ENCODE results near the gene CD99L2.

CD99L2 gene

GRCh38 chrX:150765237-150765636 lies 133.2 kb downstream of the CD99L2 start:
- H3K36me3 ChIP-seq (ENCODE audit: insufficient read depth, low read length) = no peaks in the 10 kb centered on the region
- peaks cover 31% of the 10 kb centered on the region; the same call in 1 of the 2 replicates for H3K4me1 ChIP-seq (ENCODE audit: insufficient read depth, low read length)
- H3K9me3 ChIP-seq (ENCODE audit: control insufficient read depth, insufficient read depth, low read length) = no peaks in the 10 kb centered on the region
- no peak overlapping the region for H3K9ac ChIP-seq (ENCODE audit: low read depth, low read length)

DNA sequence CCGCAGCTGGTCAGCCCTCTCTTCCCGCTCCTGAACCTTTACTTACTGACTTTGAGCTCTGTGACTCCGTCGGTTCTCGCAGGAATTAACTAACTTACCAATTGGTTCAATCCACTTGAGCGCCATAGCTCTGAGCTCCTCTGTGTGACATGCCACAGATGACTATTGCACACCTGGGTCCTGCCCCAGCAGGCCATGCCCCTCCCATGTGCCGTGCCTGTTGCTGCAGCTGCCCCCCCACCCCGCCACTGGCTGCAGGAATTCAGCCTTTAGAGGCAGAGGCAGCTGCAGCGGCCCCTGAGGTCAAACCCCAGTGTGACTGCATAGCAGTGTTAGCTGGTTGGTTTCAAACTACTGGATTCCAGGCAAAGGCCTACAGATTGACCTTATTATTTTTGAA lies 134.7 kb downstream of the CD99L2 start:
- Histone ChIP-seq H3K9ac (ENCODE audit: low read depth, low read length) (no peak overlapping the region), H3K4me1 (ENCODE audit: insufficient read depth, low read length) (peaks cover 34% of the 10 kb centered on the region; the same call in 1 of the 2 replicates), H3K36me3 (ENCODE audit: insufficient read depth, low read length) (no peaks in the 10 kb centered on the region), H3K9me3 (ENCODE audit: control insufficient read depth, insufficient read depth, low read length) (no peaks in the 10 kb centered on the region)

- H3K9me3 ChIP-seq (ENCODE audit: control insufficient read depth, insufficient read depth, low read length) = no peaks in the 10 kb centered on the region
Measured at GRCh38 chrX:150763303-150763797, 135.1 kb downstream of the CD99L2 start.

GRCh38 chrX:150762258-150763165 lies 136.0 kb downstream of the CD99L2 start:
- no peaks in the 10 kb centered on the region for H3K36me3 ChIP-seq (ENCODE audit: insufficient read depth, low read length)
- H3K9ac ChIP-seq (ENCODE audit: low read depth, low read length) = no peak overlapping the region
- peaks cover 34% of the 10 kb centered on the region; the same call in 1 of the 2 replicates for H3K4me1 ChIP-seq (ENCODE audit: insufficient read depth, low read length)
- no peaks in the 10 kb centered on the region for H3K9me3 ChIP-seq (ENCODE audit: control insufficient read depth, insufficient read depth, low read length)

More at GRCh38 chrX:150763303-150763797, 135.1 kb downstream of the CD99L2 start:
- peaks cover 34% of the 10 kb centered on the region; the same call in 1 of the 2 replicates for H3K4me1 ChIP-seq (ENCODE audit: insufficient read depth, low read length)
- no peaks in the 10 kb centered on the region for H3K36me3 ChIP-seq (ENCODE audit: insufficient read depth, low read length)
- H3K9ac ChIP-seq (ENCODE audit: low read depth, low read length) = no peak overlapping the region

GRCh38 chrX:150761819-150762216 lies 136.7 kb downstream of the CD99L2 start:
- H3K4me1 ChIP-seq (ENCODE audit: insufficient read depth, low read length) = peaks cover 28% of the 10 kb centered on the region; the same call in 1 of the 2 replicates
- H3K9ac ChIP-seq (ENCODE audit: low read depth, low read length) = no peak overlapping the region
- H3K9me3 ChIP-seq (ENCODE audit: control insufficient read depth, insufficient read depth, low read length) = no peaks in the 10 kb centered on the region
- no peaks in the 10 kb centered on the region for H3K36me3 ChIP-seq (ENCODE audit: insufficient read depth, low read length)

GRCh38 chrX:150761176-150761818 lies 137.2 kb downstream of the CD99L2 start:
- H3K36me3 ChIP-seq (ENCODE audit: insufficient read depth, low read length) = no peaks in the 10 kb centered on the region
- peaks cover 23% of the 10 kb centered on the region; the same call in 1 of the 2 replicates for H3K4me1 ChIP-seq (ENCODE audit: insufficient read depth, low read length)
- H3K9ac ChIP-seq (ENCODE audit: low read depth, low read length) = no peak overlapping the region
- H3K9me3 ChIP-seq (ENCODE audit: control insufficient read depth, insufficient read depth, low read length) = no peaks in the 10 kb centered on the region

GRCh38 chrX:150759568-150760416 lies 138.7 kb downstream of the CD99L2 start:
- Histone ChIP-seq H3K36me3 (ENCODE audit: insufficient read depth, low read length) (no peaks in the 10 kb centered on the region), H3K9ac (ENCODE audit: low read depth, low read length) (no peak overlapping the region), H3K9me3 (ENCODE audit: control insufficient read depth, insufficient read depth, low read length) (no peaks in the 10 kb centered on the region), H3K4me1 (ENCODE audit: insufficient read depth, low read length) (peaks cover 11% of the 10 kb centered on the region; the same call in 1 of the 2 replicates)

GRCh38 chrX:150757371-150757770 lies 141.1 kb downstream of the CD99L2 start:
- Histone ChIP-seq H3K9ac (ENCODE audit: low read depth, low read length) (no peak overlapping the region), H3K9me3 (ENCODE audit: control insufficient read depth, insufficient read depth, low read length) (no peaks in the 10 kb centered on the region), H3K36me3 (ENCODE audit: insufficient read depth, low read length) (no peaks in the 10 kb centered on the region), H3K4me1 (ENCODE audit: insufficient read depth, low read length) (0 out of 2 replicates have a peak, but pooled peaks cover 3% of the 10 kb centered on the region)

DNA sequence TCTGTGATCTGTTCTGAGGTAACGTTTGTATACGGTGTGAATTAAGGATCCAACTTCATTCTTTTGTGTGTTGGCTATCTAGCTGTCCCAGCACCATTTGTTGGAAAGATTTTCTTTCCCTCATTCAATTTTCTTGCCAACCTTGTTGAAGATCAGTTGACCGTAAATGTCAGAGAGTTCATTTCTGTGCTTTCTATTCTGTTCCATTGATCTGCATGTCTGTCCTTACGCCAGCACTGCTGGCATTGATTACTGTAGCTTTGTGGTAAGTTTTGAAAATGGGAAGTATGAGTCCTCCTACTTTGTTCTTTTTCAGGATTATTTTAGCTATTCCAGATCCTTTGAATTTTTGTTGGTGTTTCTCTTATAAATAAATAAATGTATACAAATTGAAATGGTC lies 144.5 kb downstream of the CD99L2 start:
- Histone ChIP-seq H3K9ac (ENCODE audit: low read depth, low read length) (no peak overlapping the region), H3K9me3 (ENCODE audit: control insufficient read depth, insufficient read depth, low read length) (no peaks in the 10 kb centered on the region)

DNA sequence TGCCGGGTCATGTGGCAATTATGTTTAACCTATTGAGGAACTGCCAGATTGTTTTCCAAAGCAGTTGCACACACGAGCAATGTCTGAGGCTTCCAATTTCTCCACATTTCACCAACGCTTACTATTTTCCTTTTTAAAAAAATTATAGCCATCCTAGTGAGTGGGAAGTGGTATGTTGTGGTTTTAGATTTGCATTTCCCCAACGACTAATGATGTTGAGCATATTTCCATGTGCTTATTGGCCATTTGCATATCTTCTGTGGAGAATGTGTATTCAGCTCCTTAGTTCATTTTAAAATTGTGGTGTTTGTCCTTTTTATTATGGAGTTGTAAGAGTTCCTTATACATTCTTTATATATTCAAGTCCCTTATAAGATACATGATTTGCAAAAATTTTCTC lies 145.1 kb downstream of the CD99L2 start:
- Histone ChIP-seq H3K36me3 (ENCODE audit: insufficient read depth, low read length) (no peaks in the 10 kb centered on the region), H3K4me1 (ENCODE audit: insufficient read depth, low read length) (no peaks in the 10 kb centered on the region), H3K9ac (ENCODE audit: low read depth, low read length) (no peak overlapping the region), H3K9me3 (ENCODE audit: control insufficient read depth, insufficient read depth, low read length) (no peaks in the 10 kb centered on the region)

More for the DNA sequence above, 144.5 kb downstream of the CD99L2 start:
- H3K4me1 ChIP-seq (ENCODE audit: insufficient read depth, low read length) = no peaks in the 10 kb centered on the region
- no peaks in the 10 kb centered on the region for H3K36me3 ChIP-seq (ENCODE audit: insufficient read depth, low read length)

GRCh38 chrX:150752124-150752523 lies 146.3 kb downstream of the CD99L2 start:
- no peaks in the 10 kb centered on the region for H3K36me3 ChIP-seq (ENCODE audit: insufficient read depth, low read length)
- H3K9ac ChIP-seq (ENCODE audit: low read depth, low read length) = no peak overlapping the region
- no peaks in the 10 kb centered on the region for H3K9me3 ChIP-seq (ENCODE audit: control insufficient read depth, insufficient read depth, low read length)
- H3K4me1 ChIP-seq (ENCODE audit: insufficient read depth, low read length) = no peaks in the 10 kb centered on the region

- H3K9me3 ChIP-seq (ENCODE audit: control insufficient read depth, insufficient read depth, low read length) = no peaks in the 10 kb centered on the region
- no peaks in the 10 kb centered on the region for H3K4me1 ChIP-seq (ENCODE audit: insufficient read depth, low read length)
- no peak overlapping the region for H3K9ac ChIP-seq (ENCODE audit: low read depth, low read length)
- peaks cover 3% of the 10 kb centered on the region; the same call in 1 of the 2 replicates for H3K36me3 ChIP-seq (ENCODE audit: insufficient read depth, low read length)
Measured at GRCh38 chrX:150736475-150736874, 162.0 kb downstream of the CD99L2 start.

DNA sequence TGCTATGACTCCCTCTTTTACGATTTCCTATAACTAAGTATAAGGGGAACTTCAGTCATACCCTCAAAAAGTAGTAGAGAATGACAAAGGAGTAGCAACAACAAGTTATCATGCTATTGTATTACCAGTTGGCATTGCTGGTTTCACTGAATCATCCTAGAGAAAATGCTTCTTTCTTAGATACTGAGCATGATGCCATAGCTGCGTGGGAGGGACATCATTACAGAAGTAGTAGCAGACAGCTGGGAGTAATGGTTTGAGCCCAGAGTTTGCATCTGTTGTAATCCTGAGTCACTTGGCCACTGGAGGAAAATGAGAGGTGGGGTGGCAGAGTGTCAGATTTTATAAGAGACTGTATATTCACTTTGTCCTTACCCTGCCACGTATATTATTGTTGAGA lies 166.7 kb downstream of the CD99L2 start:
- Histone ChIP-seq H3K36me3 (ENCODE audit: insufficient read depth, low read length) (no peaks in the 10 kb centered on the region), H3K9ac (ENCODE audit: low read depth, low read length) (no peak overlapping the region)

GRCh38 chrX:150730719-150731118 lies 167.7 kb downstream of the CD99L2 start:
- H3K9ac ChIP-seq (ENCODE audit: low read depth, low read length) = no peak overlapping the region
- no peaks in the 10 kb centered on the region for H3K36me3 ChIP-seq (ENCODE audit: insufficient read depth, low read length)
- H3K4me1 ChIP-seq (ENCODE audit: insufficient read depth, low read length) = 0 out of 2 replicates have a peak, but pooled peaks cover 2% of the 10 kb centered on the region
- H3K9me3 ChIP-seq (ENCODE audit: control insufficient read depth, insufficient read depth, low read length) = no peaks in the 10 kb centered on the region

More for the DNA sequence above, 166.7 kb downstream of the CD99L2 start:
- Histone ChIP-seq H3K9me3 (ENCODE audit: control insufficient read depth, insufficient read depth, low read length) (no peaks in the 10 kb centered on the region), H3K4me1 (ENCODE audit: insufficient read depth, low read length) (0 out of 2 replicates have a peak, but pooled peaks cover 2% of the 10 kb centered on the region)
